HG03103 (cell line): ENCODE results near the gene PROCA1.

Experiments
- ATAC-seq: cut with Tn5 transposase; IDR thresholded peaks from one replicate; pipeline ENCODE4 v1.9.1; 2021; ENCODE audit warnings: low read depth; ENCODE audit not compliant: unreplicated experiment

PROCA1 gene, protein sequence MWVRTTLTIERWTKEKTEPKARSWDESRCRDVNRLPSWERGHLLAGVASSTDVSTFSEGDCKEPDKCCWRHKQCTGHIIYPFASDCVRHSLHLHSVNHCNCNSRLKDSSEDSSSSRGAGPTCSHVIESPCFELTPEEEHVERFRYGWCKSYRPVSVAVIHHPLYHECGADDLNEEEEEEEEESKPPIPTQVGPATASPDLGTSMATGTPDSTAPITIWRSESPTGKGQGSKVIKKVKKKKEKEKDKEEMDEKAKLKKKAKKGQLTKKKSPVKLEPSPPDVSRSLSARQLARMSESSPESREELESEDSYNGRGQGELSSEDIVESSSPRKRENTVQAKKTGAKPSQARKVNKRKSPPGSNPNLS

DNA sequence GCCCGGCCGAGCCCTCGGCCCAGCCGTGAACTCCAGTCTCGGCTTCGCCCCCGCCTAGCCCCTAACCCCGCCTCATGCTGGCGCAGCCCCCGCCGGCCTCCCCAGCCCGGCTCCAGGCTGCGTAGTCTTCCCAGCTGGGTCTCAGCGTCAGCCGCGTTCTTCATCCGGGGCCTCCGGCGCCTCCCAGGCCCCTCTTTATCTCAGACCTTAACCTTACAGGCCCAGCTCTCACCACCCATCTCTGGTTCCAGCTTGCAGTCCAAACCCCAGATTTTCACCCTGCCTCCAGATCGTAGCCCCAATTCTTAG, at the start of gene PROCA1:
TSS of gene PROCA1 (minus strand) at position 166 of the 309 bp plus-strand sequence. CDS start 228 bp downstream, outside the sequence.
- ATAC-seq: no peak

DNA sequence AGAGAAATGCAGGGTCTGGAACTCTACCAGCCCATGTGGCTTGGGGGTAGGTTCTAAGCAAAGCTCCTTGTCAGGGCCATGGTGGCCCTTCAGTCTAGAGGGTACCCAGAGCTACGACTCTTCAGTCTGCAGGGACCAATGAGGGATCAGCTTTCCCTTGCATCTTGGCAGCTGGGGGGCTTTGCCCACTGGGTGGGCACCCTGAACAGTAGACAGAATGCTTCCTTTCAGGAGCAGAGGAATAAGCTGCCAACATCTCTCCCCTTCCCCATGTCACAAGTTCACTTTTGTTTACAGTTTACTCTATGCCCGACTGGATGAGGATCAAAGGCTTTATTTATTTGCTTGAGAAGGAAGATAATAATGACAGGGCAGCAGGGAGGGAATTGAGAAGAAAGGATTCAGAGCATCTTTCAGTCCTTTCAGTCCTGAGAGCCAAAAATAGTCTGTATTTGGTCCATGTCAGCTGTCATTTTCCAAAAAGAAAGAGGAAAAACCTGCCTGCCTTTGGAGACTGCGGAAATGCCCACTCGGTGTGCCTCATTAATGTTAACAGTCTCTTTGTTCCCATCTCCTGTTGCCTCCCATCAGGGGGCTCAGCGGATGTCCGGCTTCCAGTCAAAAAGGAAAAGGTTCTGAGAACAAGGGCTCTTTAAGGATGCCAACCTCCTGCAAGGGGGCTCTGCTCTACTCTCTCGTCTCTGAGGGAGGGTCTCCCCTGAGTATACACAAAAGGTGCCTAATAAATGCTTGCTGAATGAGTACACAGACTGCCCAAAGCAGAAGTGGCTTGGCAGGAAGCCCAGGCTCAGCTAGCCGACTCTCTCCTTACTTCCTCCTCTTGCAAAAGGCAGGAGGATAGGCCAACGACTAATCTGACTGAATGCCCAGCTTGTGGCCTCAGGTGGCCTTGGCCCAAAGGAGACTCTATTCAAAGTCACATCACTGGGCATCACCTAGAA, 49.2 kb upstream of the PROCA1 start:
- no peak for ATAC-seq

DNA sequence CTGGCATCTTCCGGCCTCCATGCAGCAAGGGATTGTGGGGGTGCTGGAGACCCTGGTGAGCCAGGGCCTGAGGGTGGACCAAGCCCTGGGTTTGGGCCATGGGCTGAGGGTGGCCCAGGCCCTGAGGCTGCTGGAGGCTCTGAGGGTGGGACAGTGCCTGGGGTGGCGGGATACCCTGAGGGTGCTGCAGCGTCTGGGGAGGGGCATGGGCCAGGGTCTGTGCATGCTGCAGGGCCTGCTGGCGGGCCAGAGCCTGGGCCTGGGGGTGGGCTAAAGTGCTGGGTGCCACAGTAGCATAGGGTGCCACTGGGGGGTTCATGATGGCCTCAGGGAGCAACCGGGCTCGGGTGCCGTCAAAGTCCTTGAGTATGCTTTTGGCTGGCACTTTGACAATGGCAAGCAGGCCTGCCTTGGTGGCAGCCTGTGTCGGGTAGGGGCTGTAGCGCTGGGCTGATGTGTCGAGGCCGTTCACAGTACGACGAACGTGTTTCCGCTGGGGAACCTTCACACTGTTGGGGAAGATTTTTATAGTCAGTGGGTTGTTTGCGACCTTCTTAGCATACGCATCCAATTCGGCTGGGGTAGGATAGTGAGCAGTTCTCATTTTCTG, 47.7 kb upstream of the PROCA1 start:
- ATAC-seq: no peak

DNA sequence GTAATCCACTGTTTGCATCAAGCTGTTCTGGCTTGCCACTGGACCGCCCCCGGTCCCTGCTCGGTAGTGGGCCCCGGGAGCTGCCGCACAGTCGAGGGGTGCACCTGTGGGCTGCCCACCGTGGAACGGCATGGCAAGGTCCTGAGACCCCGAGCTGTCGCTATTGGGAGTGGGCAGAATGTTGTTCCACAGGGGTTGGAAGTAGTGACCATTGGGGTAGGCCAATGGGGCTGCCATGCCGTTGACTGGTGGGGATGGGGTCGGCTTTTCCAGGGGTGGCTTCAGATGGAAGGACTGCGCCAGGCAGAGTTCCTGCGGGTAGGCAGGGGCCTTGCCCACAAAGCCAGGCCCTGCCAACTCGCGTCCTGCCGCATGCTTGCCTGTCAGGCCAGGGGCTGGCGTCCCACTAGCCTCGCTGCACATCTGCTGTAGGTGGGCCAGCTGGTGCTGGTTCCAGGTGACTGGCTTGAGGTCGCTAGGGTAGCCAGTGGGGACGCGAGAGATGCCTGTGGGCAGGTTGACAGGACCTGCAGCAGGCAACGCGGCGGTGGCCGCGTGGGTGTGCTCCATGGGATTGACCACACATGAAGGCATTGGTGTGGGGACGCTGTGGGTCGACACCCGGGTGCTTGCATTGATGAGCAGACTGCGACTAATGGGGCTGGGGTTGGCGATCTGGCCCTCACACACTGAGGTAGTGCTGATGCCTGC, 46.9 kb upstream of the PROCA1 start:
- ATAC-seq: no peak

DNA sequence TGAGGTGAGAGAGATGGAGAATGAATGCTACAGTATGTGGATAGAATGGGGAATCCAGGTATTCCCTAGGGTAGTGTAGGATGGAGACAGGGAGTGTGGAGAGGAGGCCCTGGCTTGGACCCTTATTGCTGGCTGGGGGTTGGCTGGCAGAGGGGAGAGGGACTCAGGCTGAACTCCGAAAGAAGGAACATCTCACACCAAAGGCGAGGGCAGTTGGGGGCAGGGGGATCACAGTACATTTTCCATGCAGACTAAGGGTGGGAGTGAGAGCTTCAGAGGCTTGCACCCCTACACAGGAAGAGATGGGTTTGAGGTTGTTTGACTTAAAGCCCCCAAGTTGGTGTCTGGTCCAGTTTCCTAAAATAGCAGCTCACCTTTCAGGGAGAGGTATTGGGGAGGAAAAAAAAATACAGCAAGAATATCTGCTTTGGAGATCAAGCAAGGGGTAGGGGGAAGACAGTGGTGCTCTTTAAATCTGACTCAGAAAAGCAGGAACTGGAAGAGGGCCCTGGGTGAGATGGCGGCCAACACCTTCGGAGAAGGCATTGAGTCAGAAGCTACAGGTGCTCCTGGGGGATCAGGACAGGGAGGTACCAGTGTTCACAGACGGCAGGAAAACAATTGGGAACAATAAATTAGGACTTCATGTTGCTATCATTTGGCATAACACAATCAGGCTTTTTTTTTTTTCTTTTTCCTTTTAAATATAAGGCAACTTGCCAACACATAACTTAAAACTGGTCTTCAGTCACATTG, 44.5 kb upstream of the PROCA1 start:
- no peak for ATAC-seq

DNA sequence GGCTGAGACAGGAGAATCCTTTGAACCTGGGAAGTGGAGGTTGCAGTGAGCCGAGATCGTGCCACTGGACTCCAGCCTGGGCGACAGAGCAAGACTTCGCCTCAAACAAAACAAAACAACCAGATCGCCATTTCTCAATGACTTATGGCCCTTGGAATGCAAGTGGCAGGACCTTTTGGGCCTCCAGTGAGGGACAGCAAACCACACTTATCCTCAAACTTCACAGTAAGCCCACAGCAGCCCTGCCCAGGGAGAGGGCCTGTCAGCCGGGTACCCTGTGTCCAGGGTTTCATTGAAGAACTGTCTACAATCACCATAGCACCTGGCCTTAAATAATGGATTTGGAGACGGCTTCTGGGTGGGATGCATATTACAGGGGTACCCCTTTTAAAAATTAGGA, 43.8 kb upstream of the PROCA1 start:
- no peak for ATAC-seq

DNA sequence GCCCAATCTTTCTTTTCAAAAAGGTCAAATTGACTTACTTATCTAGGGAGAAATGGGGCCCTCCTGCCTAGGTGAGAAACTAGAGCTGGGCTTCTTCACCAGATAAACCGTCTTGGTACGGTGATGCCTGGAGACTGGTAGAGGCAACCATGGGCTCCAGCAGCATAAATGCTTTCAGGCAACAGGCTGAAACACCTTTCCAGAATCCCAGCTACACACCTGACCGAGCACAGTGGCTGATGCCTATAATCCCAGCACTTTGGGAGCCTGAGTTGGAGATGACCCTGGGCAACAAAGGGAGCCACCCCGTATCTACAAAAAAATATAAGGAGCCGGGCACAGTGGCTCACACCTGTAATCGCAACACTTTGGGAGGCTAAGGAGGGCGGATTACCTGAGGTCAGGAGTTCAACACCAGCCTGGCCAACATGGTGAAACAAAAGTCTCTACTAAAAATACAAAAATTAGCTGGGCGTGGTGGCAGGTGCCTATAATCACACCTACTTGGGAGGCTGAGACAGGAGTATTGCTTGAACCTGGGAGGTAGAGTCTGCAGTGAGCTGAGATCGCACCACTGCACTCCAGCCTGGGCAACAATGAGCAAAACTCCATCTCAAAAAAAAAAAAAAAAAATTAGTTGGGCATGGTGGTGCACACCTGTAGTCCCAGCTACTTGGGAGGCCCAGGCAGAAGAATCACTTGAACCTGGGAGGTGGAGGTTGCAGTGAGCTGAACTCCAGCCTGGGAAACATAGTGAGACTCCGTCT, 40.1 kb upstream of the PROCA1 start:
- ATAC-seq: no peak

DNA sequence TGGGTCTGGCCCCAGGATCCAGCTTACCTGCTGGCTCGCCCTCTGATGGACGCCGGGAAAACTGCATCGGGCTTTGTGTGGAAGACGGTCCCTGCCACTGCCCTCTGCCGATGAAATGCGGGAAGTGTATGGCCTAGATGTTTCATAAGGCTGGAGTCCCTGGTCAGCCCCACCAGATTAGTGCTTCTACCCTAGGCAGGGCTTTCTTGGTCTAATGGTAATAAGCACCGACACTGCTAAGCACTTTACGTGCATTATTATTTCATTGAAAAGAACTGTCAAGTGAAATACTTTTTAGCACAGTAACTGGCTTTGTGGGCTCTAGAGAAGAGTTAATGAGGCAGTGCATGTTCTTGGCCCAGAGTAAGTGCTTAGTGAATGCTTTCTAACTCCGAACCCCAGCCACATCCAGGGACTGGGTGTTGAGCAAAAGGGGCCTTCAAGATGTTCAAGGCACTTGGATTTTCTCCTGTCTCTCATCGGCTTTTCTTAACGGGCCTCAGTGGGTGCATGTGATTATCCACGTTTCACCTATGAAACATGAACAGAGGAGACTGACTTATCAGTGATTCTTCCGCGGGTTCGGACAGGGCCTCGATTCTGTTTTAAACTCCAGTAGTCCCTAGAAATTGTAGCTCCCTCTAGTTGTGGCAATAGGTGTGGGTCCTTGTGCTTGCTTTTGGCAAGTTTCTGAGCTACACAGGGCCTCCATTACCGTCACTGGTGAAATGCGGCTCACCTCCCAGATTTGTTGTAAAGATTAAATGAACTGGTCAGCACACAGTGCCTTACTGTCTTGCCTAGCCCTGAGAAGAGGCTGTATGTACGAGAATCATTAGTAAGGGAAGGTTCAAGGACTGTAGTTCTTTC, 38.7 kb upstream of the PROCA1 start:
- ATAC-seq: peak; percentile 62

DNA sequence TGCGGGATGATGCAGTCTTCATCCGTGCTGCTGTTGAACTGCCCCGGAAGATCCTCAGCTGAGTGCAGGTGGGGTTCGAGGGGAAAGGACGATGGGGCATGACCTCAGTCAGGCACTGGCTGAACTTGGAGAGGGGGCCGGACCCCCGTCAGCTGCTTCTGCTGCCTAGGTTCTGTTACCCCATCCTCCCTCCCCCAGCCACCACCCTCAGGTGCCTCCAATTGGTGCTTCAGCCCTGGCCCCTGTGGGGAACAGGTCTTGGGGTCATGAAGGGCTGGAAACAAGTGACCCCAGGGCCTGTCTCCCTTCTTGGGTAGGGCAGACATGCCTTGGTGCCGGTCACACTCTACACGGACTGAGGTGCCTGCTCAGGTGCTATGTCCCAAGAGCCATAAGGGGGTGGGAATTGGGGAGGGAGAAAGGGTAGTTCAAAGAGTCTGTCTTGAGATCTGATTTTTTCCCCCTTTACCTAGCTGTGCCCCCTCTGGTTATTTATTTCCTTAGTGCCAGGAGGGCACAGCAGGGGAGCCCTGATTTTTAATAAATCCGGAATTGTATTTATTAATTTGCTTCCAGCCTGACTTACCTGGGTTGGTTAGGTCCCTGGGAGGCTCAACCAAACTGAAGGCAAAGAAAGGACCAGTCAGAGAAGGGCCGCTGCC, 38.0 kb upstream of the PROCA1 start:
- ATAC-seq: no peak

DNA sequence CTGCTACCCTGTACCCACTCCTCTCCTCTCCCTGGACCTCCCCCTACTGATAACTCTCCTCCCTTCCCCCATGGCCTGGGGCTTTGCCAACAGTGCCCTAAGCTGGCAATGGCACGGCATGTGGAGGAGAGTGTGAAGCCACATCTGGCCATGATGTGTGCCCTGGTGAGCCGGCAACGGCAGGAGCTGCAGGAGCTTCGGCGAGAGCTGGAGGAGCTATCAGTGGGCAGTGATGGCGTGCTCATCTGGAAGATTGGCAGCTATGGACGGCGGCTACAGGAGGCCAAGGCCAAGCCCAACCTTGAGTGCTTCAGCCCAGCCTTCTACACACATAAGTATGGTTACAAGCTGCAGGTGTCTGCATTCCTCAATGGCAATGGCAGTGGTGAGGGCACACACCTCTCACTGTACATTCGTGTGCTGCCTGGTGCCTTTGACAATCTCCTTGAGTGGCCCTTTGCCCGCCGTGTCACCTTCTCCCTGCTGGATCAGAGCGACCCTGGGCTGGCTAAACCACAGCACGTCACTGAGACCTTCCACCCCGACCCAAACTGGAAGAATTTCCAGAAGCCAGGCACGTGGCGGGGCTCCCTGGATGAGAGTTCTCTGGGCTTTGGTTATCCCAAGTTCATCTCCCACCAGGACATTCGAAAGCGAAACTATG, 37.3 kb upstream of the PROCA1 start:
- no peak for ATAC-seq

DNA sequence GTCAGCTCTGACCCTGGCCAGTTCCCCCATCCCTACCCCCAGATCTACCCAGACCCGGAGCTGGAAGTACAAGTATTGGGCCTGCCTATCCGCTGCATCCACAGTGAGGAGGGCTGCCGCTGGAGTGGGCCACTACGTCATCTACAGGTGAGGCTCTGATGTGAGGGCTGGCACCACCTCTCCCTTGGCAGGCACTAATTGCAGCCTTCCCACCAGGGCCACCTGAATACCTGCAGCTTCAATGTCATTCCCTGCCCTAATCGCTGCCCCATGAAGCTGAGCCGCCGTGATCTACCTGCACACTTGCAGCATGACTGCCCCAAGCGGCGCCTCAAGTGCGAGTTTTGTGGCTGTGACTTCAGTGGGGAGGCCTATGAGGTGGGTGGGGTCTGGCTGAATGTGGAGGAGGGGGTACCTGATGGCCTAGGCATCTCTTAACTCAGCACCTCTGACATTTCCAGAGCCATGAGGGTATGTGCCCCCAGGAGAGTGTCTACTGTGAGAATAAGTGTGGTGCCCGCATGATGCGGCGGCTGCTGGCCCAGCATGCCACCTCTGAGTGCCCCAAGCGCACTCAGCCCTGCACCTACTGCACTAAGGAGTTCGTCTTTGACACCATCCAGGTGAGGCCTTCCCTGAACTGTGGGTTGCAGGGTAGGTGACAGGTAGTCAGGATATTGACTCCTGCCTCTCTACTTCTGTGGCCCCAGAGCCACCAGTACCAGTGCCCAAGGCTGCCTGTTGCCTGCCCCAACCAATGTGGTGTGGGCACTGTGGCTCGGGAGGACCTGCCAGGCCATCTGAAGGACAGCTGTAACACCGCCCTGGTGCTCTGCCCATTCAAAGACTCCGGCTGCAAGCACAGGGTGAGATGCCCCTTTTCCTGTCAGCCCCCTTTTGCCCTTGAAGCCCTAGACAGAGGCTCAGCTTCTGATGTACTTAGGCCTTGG, 36.4 kb upstream of the PROCA1 start:
- ATAC-seq: no peak

DNA sequence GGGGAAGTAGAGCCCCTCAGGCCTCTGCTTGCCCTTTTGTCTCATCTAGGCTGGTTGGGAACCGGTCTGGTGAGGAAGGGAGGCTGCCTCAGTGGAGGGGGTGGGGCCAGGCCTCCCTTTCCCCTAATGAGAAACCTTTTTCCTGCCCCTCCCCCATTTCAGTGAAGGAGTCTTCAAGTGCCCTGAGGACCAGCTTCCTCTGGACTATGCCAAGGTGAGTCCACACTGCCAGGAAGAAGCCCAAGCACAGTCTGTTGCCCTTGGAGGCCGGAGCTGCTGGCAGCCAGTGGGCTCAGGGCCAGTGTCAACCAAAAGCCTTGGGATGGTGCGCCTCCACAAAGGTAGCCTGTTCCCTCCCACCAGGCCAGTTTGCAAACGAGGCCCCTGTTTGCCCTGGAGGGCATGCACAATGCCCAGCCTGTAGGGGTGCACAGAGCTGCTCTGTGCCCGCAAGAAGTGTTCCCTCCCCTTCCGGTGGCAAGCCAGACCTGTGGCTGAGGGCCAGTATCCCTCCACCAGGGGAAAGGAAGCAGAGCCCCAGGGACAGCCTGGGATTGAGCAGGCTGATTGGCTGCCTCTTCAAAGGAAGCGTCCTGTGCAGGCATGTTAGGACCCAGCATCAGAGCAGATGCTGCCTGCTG, 35.5 kb upstream of the PROCA1 start:
- ATAC-seq: no peak

DNA sequence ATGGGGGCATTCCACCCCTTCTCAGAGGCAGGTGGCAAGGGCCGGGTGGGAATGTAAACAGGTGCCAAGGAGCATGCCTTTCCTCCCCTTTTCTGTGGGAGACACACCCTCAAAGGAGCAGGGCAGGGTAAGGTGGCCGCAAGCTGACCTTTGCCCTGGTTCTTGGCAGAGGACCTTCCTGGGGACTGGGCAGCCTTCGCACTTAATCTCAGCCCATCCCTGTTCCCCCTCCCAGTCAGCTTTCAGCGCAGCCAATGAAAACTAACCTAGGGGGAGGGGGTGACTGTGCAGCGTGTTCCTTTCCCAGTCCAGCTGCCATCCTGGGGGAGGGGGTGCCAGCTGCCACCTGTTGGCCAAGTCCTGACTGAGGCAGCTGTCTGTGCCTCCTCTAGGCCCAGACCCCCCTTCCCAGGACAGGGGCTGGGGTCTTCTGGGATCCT, 34.9 kb upstream of the PROCA1 start:
- ATAC-seq: no peak

DNA sequence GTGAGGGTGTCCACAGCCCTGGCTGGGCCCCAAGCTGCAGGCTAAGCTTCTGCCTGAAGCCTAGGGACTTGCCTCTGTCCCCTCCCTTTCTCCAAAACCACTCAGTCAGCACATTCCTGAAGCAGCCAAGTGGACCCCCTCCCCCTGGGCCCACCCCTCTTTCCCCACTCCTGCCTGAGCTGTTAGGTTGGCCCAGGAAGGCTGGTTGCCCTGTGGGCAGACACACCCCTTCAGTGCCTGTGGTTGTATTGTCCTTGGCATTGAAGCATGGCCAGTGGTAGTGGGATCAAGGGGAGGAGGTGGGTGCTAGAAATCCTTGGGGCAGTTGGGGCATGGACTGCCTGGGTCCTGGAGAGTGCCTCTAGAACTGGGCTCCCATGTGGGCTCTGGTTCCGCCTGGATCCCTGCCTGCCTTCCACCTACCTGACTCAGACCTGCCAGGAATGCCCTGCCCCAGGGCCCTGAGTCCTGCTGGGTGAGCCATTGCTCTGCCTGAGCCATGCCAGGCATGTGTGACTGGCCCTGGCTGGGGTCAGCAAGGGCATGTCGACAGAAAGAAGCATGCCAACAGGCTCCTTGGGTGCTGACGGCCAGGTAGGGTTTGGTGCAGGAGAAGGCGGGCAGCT, 34.2 kb upstream of the PROCA1 start:
- no peak for ATAC-seq
